ENCODE data around the gene GABBR2.
"Not testable (repeated sequence)": the region's sequence is repeated elsewhere in the genome, so short reads cannot be mapped to it uniquely, and the experiment has no call there.

GABBR2 gene

GRCh38 chr9:98504298-98505282 is 204.1 kb downstream of the GABBR2 start:
- no peak for DNase-seq

DNA sequence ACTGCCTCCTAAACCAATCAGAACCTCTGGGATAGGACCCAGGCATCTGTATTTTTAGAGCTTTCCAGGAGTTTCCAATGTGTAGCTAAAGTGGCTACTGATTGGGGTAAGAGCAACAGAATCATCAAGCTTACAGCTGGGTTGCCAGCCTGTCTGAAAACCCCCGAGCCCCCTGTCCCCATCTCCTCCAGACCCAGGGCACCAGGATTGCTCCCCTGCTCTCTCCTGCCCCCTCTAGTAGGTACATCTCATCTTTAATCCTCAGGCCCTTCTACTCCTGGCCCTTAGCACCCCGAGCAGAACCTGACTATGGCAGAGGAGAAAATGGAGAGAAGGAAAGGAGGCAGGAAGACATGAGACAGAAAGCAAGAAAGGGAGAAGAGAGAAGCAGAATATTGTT is 204.9 kb downstream of the GABBR2 start:
- DNase-seq: no peak

GRCh38 chr9:98502976-98503325 is 205.8 kb downstream of the GABBR2 start:
- DNase-seq: peak; percentile 68

DNA sequence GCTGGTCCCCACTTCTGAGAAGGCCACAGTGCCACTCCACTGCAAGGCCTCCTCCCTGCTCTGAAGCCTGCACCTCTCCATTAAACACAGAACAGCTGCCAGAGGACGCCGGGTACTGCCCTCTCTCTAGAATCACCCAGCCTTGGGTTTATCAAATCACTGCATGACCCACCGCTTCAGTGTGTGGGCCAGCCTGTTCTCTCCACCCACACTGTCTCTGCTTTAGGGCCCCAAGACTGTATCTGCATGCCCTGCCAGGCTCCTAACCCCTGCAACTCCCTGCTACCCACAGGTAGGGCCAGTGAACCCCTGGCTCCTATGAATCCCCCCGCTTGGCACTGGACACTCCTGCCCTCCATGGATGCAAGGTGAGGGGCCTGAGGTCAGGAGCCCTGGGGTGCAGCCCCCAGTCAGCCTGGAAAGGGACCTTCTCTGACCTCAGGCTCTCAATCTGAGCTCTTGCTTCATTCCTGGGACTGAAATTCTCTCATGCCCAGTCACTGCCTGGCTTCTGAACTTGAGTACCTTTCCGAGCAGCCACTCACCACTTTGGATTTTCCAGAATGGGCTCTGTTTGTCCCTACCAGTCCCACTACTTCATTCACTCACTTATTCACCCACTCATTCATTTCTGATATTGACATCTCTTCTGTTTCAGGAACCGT is 206.3 kb downstream of the GABBR2 start:
- peak; percentile 40 for DNase-seq

DNA sequence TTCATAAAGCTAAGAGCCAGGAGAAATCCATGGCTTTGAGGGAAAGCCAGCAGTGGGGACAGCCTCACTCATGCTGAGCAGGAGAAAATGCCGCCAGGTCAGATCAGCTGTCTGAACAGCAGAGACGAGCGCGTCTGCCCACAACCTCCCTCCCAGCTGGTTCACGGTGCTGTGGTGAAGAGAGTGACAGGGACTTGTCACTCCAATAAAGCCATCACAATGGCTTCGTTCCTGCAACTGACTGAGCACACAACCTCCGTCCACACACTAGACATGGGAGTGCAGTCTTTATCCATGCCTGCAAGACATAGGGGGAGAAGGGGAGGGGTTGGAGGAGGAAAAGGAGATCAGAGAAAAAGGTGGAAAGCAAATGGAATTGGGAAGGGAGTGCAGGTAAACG is 206.9 kb downstream of the GABBR2 start:
- DNase-seq: no peak

DNA sequence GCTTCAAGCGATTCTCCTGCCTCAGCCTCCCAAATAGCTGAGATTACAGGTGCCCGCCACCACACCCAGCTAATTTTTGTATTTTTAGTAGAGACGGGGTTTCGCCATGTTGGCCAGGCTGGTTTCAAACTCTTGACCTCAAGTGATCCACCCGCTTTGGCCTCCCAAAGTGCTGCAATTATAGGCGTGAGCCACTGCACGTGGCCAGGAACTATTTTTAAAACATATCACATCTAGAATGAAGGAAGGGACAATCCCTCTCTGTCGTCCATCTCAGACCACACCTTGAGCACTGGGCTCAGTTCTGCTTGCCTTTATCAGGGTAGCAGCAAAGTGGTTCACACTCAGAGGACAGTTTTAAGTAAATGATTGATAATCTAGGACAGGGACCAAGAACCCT is 207.5 kb downstream of the GABBR2 start:
- not testable (repeated sequence) for DNase-seq

DNA sequence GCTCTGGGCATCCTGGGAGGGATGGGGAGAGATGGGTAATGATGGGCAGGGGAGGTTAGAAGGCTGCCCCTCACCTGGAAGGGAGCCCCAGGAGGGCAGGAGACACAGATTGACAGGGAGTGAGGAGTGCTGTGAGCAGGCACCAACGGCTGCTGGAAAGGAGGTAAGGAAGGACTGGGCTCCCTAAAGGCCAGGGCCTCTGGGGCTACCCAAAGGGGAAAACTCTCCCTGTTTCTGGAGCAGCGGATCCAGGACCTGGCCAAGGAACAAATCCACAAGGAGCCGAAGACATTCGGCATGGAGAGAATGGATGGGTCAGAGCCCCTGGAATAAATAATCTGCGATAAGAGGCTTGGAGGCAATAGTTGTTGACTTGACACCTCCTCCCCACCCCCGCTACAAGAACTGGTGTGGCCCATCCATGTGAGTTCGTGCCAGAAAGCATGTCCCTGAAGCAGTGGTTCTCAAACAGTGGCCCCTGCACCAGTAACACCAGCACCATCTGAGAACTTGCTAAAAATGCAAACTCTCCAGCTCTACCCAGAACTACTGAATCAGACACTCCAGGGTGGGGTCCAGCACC is 208.3 kb downstream of the GABBR2 start:
- no peak for DNase-seq

- DNase-seq: no peak
These were observed 213.2 kb downstream of the GABBR2 start for GRCh38 chr9:98495530-98495929.

GRCh38 chr9:98494852-98495251 is 213.9 kb downstream of the GABBR2 start:
- DNase-seq: no peak

DNA sequence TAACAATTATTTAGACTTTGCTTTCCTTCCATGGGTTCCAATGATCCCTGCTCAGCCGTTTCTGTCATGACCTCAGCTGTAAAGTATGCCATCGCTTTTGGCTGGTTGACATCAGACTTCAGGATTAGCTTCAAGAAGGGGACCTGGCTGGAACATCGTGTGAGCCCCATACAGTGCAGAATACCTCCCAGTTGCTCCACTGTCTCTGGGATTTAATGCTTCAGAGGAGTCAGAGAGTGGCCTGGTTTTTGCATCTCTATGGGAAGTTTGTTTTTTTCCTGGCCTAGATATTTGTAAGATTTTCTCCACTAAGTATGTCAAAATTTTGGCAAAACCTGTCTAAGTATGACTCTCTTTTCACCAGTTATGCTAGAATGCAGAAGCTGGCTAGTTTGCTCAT is 216.9 kb downstream of the GABBR2 start:
- peak; percentile 71 for DNase-seq

DNA sequence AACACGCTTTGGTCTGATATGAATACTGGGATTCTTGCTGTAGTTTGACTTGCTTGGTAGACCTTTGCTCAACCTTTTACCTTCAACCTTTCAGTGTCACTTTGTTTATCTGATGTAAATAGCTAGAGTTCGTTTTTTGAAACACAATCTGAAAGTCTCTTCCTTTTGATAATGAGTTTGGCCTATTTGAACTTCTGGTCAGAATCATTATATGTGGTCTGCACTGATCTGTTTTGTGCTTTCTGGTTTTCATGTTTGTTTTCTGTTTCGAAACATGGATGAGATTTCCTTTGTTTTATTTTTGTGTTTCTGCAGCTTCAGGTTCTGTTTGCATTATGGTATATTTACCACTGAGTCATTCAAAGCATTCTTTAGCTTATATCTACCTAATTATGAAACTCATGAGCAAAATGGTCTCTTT is 217.5 kb downstream of the GABBR2 start:
- DNase-seq: no peak

DNA sequence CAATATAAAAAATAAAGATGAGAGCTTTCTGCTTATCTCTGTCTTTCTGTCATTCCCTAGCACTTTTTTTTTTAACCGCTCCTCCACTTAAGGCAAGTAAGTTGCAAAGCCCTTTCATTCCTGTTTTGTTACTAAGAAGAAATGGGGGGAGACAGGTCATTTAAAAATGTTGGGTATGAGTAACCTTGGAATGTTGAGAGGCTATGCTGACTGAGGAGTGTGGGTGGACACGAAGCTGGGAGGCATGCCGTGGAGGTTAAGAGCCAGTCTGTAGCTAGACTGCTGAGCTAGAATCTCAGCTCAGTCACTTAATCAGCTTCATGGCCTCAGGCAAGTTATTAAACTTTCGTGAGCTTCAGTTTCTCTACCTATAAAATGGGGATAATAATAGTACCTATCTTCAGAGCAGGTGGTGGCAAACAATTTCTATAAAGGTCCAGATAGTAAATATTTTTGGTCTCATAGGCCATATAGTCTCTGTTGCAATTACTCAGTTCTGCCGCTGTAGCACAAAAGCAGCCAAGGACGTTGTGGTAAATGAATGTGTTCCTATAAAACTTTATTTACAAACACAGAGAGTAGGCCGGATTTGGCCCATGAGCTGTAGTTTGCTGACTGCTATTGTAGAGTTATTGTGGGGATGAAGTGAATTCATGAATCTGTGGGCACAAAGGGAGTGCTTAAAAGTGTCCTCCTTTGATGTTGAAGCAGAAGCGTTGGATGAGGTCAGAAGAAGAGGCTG is 220.0 kb downstream of the GABBR2 start:
- peak; percentile 94 for DNase-seq

DNA sequence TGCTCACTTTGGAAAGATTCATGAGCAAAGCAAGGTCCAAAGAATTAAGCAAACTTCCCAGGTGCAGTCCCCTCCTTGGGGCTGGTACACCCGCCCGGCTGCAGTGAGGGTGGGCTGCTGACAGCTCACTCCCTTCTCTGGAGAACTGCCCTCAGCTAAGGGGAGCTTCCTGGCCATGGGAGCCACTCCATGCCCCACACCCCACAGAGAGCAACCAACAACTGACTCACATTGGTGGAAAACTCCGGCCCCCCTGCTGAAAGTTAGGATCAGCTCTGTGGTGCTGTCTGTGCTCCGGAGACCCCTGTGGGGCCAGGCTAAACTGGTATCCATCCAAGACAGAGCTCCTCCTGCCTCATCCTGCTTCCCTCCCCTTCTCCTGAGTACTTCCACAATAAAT is 223.0 kb downstream of the GABBR2 start:
- DNase-seq: peak; percentile 53

DNA sequence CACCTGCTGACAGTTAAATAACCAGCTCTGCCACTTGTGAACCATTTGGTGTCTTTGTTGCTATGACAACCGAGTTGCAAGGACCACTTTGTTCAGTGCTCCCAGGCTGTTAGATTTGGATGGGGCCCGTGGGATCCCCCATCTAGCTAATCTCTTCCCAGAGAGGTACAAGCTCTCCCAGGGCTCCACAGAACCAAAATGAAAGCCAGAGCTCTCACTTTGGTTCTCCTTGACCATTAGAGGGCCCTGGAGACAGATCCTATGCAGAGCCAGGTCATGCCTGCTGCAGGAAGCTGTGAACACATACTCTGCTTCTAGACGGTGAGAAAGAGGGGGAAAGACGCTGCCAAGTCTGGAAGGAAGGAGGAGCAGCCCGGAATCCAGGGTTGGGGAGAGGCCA is 224.6 kb downstream of the GABBR2 start:
- DNase-seq: peak; percentile 19

DNA sequence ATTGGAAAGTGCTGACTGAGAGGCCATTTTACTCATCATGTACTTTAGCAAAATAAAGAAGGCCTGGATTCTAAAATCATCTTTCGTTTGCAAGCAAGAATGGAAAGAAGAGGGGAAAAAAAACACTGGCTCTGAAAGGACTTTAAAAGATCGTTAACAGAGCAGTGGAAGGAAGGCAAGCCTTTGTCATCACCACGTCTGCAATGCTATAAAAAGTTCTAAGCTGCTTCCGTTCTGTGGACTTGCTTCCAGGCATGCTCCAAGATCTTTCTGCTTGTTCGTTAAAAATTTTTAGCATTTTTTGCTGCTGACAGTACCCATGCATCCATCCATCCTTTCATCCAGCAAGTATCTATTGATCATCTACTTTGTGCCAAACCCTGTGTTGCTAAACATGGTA is 226.5 kb downstream of the GABBR2 start:
- peak; percentile 55 for DNase-seq

DNA sequence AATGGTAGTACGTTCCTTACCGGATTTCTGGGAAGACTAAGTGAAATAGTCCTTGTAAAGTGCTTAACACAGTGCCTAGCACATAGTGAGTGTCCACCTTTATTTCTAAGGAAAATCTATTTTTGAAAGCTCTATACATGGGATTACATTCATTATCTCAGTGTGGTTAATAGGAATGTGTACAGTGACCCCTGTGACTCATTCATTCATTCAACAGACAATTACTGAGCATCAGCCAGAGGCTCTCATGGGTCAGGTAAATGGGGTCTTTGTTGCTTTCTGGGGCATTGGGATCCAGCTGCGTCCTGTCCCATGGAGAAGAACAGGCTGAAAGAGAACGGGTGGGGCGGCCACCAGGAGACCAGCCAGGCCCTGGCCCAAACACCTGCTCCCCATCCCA is 227.1 kb downstream of the GABBR2 start:
- DNase-seq: no peak

GRCh38 chr9:98479967-98480847 is 228.5 kb downstream of the GABBR2 start:
- DNase-seq: no peak

- no peak for DNase-seq
These were observed 229.3 kb downstream of the GABBR2 start for GRCh38 chr9:98479449-98479848.

- no peak for DNase-seq
These were observed 230.9 kb downstream of the GABBR2 start for GRCh38 chr9:98477884-98478283.

DNA sequence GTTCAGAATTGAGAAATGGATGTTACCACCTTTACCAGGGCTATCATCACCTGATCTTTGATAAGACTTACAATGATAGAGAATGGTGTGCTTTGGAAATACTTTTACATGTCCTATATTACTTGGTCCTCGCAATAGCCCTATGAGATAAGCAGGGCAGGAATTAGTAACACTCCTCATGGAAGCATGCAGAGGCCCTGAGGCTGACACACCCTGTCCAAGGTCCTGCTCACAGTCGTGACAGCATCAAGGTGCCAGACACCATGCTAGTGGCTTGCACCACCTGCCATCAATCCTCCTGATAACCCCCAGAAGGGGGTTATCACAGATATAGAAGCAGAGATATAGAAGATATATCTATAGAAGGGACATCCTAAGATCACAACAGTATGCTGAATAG is 236.5 kb downstream of the GABBR2 start:
- no peak for DNase-seq

DNA sequence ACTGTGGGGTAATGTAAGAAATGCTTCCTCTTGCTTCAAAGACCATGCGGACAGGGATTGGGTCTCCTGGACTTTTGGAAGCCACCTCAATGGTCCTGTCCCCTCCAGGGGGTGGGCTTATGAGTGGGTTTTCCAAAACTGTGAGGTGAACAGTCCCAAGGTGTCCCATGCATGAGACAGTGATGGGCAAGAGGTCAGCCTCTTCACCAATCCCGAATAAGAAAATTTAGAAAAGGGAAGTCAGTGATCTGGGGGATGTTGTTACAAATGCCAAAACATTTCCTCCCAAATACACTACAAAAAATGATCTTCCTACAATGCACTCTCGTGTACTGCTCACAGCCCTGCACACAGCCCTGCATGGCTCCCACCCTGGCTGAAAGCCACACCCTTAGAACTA is 237.6 kb downstream of the GABBR2 start:
- DNase-seq: no peak
